ENCODE measurements around the gene TFIP11. TPM values are rescaled to one million over a fixed set of nuclear protein-coding genes. Genes with fewer than 3 reads are reported as not detected.

TFIP11 gene
- total and polyA plus RNA-seq, 2 of the 8 experiments (the other 6 are each of a cell fraction or from before 2014, with no cell fraction given), result 18.1 to 28.3 TPM

GRCh38 chr22:26448941-26449340 lies 63.3 kb downstream of the TFIP11 start (continued):
- TF ChIP-seq CHD7 (IDR thresholded peaks at IDR 0.05; ENCODE audit: insufficient replicate concordance, low read length) (no peak), POU5F1 (IDR thresholded peaks at IDR 0.05; ENCODE audit: low read depth, low read length) (no peak), EZH2 (IDR thresholded peaks at IDR 0.05; ENCODE audit: low read depth, low read length, severe bottlenecking) (no peak), CBX5 (IDR thresholded peaks at IDR 0.05; ENCODE audit: low read depth, low read length) (no peak), TBP (IDR thresholded peaks at IDR 0.05; ENCODE audit: low read depth, low read length) (no peak), RFX5 (IDR thresholded peaks at IDR 0.05; ENCODE audit: borderline replicate concordance, low read depth, low read length) (no peak), KDM4A (IDR thresholded peaks at IDR 0.05; ENCODE audit: low read depth, low read length, severe bottlenecking) (no peak), CEBPB (IDR thresholded peaks at IDR 0.05; ENCODE audit: low read depth, low read length) (no peak), CREB1 (IDR thresholded peaks at IDR 0.05) (no peak)
